Psoas muscle (tissue), 8 donors: Measurements from ENCODE around the gene ISG20. TPM values are rescaled to one million over a fixed set of nuclear protein-coding genes. Genes with fewer than 3 reads are reported as not detected.

Experiments
- ATAC-seq, 4 donors: fragments of 200-7000 bp; cut with Tn5 transposase; one replicate each; pipeline ENCODE4 v1.9.1; 2020; ENCODE audit warnings: moderate library complexity in 3 of 4, mild to moderate bottlenecking in 2 of 4
- DNase-seq, 2 donors: peaks; one replicate each; pipeline ENCODE4 v3.0.0-alpha.2; 2020
- H3K27ac ChIP-seq: fragments of 200-600 bp; one replicate; pipeline ENCODE4 v1.8.0; 2022
- H3K27me3 ChIP-seq, 3 donors: fragments of 200-600 bp in 1 of 3; one replicate each; pipeline versions ENCODE4 v1.6.1 to v1.8.0; 2013 to 2022; ENCODE audit warnings: low read length in 2 of 3, mild to moderate bottlenecking in 2 of 3, moderate library complexity in 1 of 3; ENCODE audit not compliant: insufficient read depth in 3 of 3
- H3K36me3 ChIP-seq, 2 donors: fragments of 200-600 bp in 1 of 2; one replicate each; pipeline versions ENCODE4 v1.6.1 to v1.8.0; 2013 to 2022; ENCODE audit warnings: low read depth in 1 of 2, mild to moderate bottlenecking in 1 of 2, moderate library complexity in 1 of 2; ENCODE audit not compliant: insufficient read depth in 1 of 2
- H3K4me1 ChIP-seq: fragments of 200-600 bp; one replicate; pipeline ENCODE4 v1.8.0; 2022
- H3K4me3 ChIP-seq: fragments of 200-600 bp; one replicate; pipeline ENCODE4 v1.8.0; 2022; ENCODE audit warnings: mild to moderate bottlenecking
- H3K9me3 ChIP-seq: fragments of 200-600 bp; one replicate; pipeline ENCODE4 v1.8.0; 2022
- WGBS, 3 donors: extraction: QIAGEN DNeasy Blood & Tissue Kit; methylation state at CpG; one replicate each; pipeline versions ENCODE4 v1.1.6 to v1.1.7; 2013; 5-methylcytosine and 5-hydroxymethylcytosine counted together
- intact Hi-C, 2 donors: fragments of 100-400 bp; cut with DNase I; formaldehyde crosslinking; loops; one replicate each; pipeline versions ENCODE4 v1.11.0 to v1.14.2; 2022
- polyA plus RNA-seq, 3 donors: library from polyadenylated mRNA; stranded (reverse); fragments of 200-250 nt; gene quantifications; one replicate each; pipeline ENCODE4 v1.2.3, GENCODE V29; 2013
- total RNA-seq, 4 donors: library from RNA; stranded (reverse); fragmentation: NEBNext Ultra II Directional in 2 of 4; extraction: Animal tissue kit (Norgen Biotek cat#: 25700) in 2 of 4; gene quantifications; one replicate each; pipeline versions ENCODE4 v1.2.1 to v1.2.4, GENCODE V29; 2021 to 2023
- TF ChIP-seq, protein P1 (sequence below): fragments of 200-600 bp; IDR thresholded peaks from one replicate; pipeline ENCODE4 v1.8.0; 2022; ENCODE audit warnings: antibody characterized with exemption
- donor health status: healthy with polysubstance abuse.
- donor health status: DM: no; HTN: no; CAD: no; lungs with moderate emphysema.
- donor health status: Bipolar disorder and iron deficiency.
- donor health status: healthy.
- donor health status: DM: yes; HTN: yes; CAD: no.
- donor health status: DM: no; HTN: no; CAD: no.
- donor health status: DM: no; HTN: no; CAD: no.
- donor health status: DM: yes; HTN: yes; CAD: no.

ISG20 gene
- total and polyA plus RNA-seq, 7 donors: 1.1 to 7.4 (median 3.8) TPM

- Histone ChIP-seq H3K36me3 (no peaks in the 10 kb centered on the region), H3K27me3 (no peaks in the 10 kb centered on the region), H3K4me3 (no peak overlapping the region), H3K4me1 (no peaks in the 10 kb centered on the region), H3K27ac (no peak overlapping the region), H3K9me3 (no peaks in the 10 kb centered on the region)
- DNase-seq (no peak), ATAC-seq (no peak)
- intact Hi-C loops: loop anchor here (5.0 to 10.0 kb wide), 2 partner anchors 176 to 238 kb away; partner anchors contain the start of gene HAPLN3 (in 1 of the 2)
- WGBS, 3 donors: 79 to 87% (median 85%) methylated on average over 10 of the region's 10 CpGs
- TF ChIP-seq, protein P1, sequence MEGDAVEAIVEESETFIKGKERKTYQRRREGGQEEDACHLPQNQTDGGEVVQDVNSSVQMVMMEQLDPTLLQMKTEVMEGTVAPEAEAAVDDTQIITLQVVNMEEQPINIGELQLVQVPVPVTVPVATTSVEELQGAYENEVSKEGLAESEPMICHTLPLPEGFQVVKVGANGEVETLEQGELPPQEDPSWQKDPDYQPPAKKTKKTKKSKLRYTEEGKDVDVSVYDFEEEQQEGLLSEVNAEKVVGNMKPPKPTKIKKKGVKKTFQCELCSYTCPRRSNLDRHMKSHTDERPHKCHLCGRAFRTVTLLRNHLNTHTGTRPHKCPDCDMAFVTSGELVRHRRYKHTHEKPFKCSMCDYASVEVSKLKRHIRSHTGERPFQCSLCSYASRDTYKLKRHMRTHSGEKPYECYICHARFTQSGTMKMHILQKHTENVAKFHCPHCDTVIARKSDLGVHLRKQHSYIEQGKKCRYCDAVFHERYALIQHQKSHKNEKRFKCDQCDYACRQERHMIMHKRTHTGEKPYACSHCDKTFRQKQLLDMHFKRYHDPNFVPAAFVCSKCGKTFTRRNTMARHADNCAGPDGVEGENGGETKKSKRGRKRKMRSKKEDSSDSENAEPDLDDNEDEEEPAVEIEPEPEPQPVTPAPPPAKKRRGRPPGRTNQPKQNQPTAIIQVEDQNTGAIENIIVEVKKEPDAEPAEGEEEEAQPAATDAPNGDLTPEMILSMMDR: no peak
Observed at GRCh38 chr15:88656760-88657221, 18.0 kb downstream of the ISG20 start.

GRCh38 chr15:88657326-88658069, 18.7 kb downstream of the ISG20 start:
- no peak overlapping the region for H3K4me3 ChIP-seq
- no peak overlapping the region for H3K27ac ChIP-seq
- TF ChIP-seq, protein P1: peak; percentile 58
- DNase-seq (no peak), ATAC-seq (peak; percentile 44 to 75 (median 54))
- no peaks in the 10 kb centered on the region for H3K4me1 ChIP-seq
- H3K9me3 ChIP-seq: no peaks in the 10 kb centered on the region
- no peaks in the 10 kb centered on the region for H3K36me3 ChIP-seq
- H3K27me3 ChIP-seq: no peaks in the 10 kb centered on the region
- WGBS, 3 donors: 34 to 40% (median 39%) methylated on average over 13 of the region's 13 CpGs
- intact Hi-C loops: loop anchor here (5.0 to 10.0 kb wide), 2 partner anchors 175 to 237 kb away; partner anchors contain the start of gene HAPLN3 (in 1 of the 2)

DNA sequence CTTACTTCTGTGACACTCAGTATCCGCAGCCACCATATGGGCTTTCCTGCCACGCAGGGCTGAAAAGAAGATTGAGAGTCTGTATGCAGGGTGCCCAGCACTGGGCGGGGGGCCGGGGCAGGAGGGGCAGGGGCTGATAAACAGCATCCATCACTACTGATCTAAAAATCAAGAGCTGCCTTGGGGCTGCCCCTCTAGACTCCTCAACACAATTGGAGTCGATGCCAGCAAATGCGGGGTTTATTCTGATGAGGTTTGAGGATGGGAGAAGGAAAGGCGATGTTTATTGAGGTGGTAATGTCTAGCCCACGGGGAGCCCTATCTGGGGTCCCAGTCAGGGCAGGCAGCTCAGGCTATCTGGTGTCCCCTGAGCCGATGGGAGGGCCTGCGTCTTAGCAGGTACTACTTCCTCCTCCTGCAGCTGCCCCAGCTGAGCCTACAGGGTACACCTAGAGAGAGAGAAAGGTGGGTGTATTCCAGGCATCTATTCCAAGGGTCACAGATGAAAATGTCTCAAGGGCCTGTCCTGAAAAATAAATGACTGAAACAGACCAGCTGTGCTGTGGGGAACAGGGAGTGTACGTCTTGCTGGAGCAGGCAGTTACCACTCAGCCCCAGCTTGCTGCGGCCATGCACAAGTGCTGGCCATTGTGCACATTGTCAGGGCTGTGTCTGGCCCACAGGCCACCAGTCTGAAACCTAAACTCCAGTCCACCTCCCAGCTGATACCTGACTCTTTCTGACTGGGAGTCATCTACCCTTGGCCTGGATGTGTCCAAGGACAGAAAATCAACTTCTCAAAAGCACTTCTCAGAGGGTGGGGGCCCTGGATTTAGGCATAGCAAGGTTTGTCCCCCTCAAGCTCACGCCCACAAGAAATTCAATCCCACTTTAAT, 19.5 kb downstream of the ISG20 start:
- TF ChIP-seq, protein P1: no peak
- Histone ChIP-seq H3K4me1 (no peaks in the 10 kb centered on the region), H3K27me3 (no peaks in the 10 kb centered on the region), H3K4me3 (no peak overlapping the region), H3K9me3 (no peaks in the 10 kb centered on the region), H3K27ac (no peak overlapping the region), H3K36me3 (no peaks in the 10 kb centered on the region)
- intact Hi-C loops: loop anchor here (5.0 to 10.0 kb wide), 2 partner anchors 174 to 236 kb away; partner anchors contain the start of gene HAPLN3 (in 1 of the 2)
- ATAC-seq: peak in 1 of 4 donors; percentile 45
- no peak for DNase-seq
- 78 to 83% (median 79%) methylated on average over 13 of the region's 13 CpGs for WGBS, 3 donors

DNA sequence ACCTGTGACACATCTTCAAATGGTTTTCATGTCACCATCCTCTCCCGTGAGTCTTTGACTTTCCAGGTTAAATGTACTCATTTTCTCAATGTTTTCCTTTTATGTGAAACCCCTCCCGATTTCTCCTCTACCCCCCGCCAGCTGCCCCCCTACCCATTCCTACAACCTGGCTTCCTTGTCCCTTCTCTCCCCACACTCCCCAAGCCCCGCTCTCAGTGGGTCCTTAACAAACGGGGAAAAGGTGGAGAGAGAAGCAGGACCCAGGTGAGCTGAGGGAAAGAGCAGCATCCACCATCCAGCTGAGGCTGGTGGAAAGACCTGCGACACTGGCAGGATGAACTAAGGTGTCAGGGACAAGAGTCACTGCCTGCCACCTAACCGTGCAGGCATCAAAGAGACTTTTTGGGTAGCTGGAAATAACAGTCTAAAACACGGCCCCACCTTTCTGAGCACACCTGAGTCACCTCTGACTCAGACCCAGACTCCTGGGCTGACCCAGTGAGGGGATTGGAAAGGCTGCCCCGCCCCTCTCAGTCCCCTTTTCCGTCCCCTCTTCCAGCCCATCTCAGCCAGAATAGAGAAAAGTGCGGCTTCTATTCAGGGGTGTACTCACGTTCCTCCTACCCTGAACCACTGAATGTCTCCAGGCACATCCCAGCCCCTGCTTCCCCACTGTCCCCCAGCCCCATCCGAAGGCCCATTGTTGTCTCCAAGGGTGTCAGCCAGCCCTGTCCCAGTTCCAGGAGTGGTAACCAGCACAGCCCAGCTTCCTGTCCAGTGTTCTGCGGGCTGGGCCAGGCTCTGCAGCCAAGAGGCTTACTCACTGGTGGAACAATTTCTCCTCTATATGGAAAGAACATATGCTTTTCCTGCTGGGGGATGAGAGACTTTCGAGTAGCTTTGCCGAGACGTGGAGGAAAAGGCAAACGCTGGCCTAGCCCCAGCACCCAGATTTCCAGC, 20.4 kb downstream of the ISG20 start:
- DNase-seq: no peak
- ATAC-seq: peak in 1 of 4 donors; percentile 48
- intact Hi-C loops: loop anchor here (5.0 to 10.0 kb wide), 2 partner anchors 173 to 236 kb away; partner anchors contain the start of gene HAPLN3 (in 1 of the 2)

More for the DNA sequence above, 20.4 kb downstream of the ISG20 start:
- no peaks in the 10 kb centered on the region for H3K4me1 ChIP-seq
- TF ChIP-seq, protein P1: no peak
- no peaks in the 10 kb centered on the region for H3K27me3 ChIP-seq
- no peak overlapping the region for H3K27ac ChIP-seq
- H3K4me3 ChIP-seq: no peak overlapping the region
- 66 to 71% (median 69%) methylated on average over 18 of the region's 18 CpGs for WGBS, 3 donors
- no peaks in the 10 kb centered on the region for H3K36me3 ChIP-seq
- H3K9me3 ChIP-seq: no peaks in the 10 kb centered on the region
